Calu3 (cell line): Measurements from ENCODE around the gene CCDC71. TPM values are rescaled to one million over a fixed set of nuclear protein-coding genes. Genes with fewer than 3 reads are reported as not detected.

Experiments used
- BruUV-seq: library from RNA; stranded (reverse); fragments of 400-500 nt; replicated peaks from 2 replicates; lab custom pipeline; 2021; lab: Mats Ljungman, UMichigan
- CTCF ChIA-PET: fragments of 300-600 bp; sonication (Branson Sonifier 250); formaldehyde crosslinking; loops from one replicate; lab custom pipeline; 2022; ENCODE audit warnings: antibody characterized with exemption; lab: Charles Lee
- DNase-seq: peaks from one replicate; pipeline ENCODE4 v3.0.0; 2022
- H3K27ac Mint-ChIP-seq: one replicate; pipeline ENCODE4 v1.8.0; 2022; ENCODE audit warnings: mixed read lengths; ENCODE audit not compliant: unreplicated experiment
- H3K27me3 Mint-ChIP-seq: one replicate; pipeline ENCODE4 v1.8.0; 2022; ENCODE audit warnings: mixed read lengths; ENCODE audit not compliant: unreplicated experiment
- H3K36me3 Mint-ChIP-seq: one replicate; pipeline ENCODE4 v1.8.0; 2022; ENCODE audit warnings: mild to moderate bottlenecking, moderate library complexity, mixed read lengths; ENCODE audit not compliant: insufficient read depth, unreplicated experiment
- H3K4me1 Mint-ChIP-seq: one replicate; pipeline ENCODE4 v1.8.0; 2022; ENCODE audit warnings: mild to moderate bottlenecking, low read depth, mixed read lengths; ENCODE audit not compliant: unreplicated experiment
- H3K4me3 Mint-ChIP-seq: one replicate; pipeline ENCODE4 v1.8.0; 2022; ENCODE audit warnings: mild to moderate bottlenecking, low read depth, moderate library complexity, mixed read lengths; ENCODE audit not compliant: unreplicated experiment
- H3K9me3 Mint-ChIP-seq: one replicate; pipeline ENCODE4 v1.8.0; 2022; ENCODE audit warnings: low read depth, mixed read lengths; ENCODE audit not compliant: unreplicated experiment
- intact Hi-C: fragments of 100-400 bp; cut with micrococcal nuclease; formaldehyde crosslinking; loops from one replicate; pipeline ENCODE4 v1.10.0; 2022; ENCODE audit not compliant: unreplicated experiment
- total RNA-seq: library from RNA; stranded (reverse); gene quantifications from 2 replicates; pipeline ENCODE4 v1.2.3, GENCODE V29; 2022
- TF ChIP-seq, protein P1 (sequence below): fragments of 200-600 bp; IDR thresholded peaks from one replicate; pipeline ENCODE4 v1.8.0; 2022; ENCODE audit warnings: antibody characterized with exemption; ENCODE audit not compliant: unreplicated experiment

The CCDC71 gene
- total RNA-seq, 1 experiment from 2014 or later, result 20.2 TPM

DNA sequence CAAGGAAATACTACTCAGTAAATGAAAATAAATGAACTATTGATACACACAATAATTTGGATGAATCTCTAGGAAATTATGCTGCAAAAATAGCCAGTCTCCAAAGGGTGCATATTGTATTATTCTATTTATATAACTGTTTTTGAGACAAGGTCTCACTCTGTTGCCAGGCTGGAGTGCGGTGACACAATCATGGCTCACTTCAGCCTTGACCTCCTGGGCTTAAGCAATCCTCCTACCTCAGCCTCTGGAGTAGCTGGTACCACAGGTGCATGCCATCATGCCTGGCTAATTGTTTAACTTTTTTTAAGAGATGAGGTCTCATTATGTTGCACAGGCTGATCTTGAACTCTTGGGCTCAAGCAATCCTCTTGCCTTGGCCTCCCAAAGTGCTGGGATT is 17.7 kb upstream of the CCDC71 start:
- Mint-ChIP-seq H3K27ac (no peak overlapping the region), H3K4me3 (no peak overlapping the region), H3K4me1 (no peaks in the 10 kb centered on the region), H3K27me3 (peaks cover 11% of the 10 kb centered on the region), H3K9me3 (no peaks in the 10 kb centered on the region), H3K36me3 (no peaks in the 10 kb centered on the region)
- CTCF ChIA-PET, result no interaction called here
- TF ChIP-seq, protein P1, sequence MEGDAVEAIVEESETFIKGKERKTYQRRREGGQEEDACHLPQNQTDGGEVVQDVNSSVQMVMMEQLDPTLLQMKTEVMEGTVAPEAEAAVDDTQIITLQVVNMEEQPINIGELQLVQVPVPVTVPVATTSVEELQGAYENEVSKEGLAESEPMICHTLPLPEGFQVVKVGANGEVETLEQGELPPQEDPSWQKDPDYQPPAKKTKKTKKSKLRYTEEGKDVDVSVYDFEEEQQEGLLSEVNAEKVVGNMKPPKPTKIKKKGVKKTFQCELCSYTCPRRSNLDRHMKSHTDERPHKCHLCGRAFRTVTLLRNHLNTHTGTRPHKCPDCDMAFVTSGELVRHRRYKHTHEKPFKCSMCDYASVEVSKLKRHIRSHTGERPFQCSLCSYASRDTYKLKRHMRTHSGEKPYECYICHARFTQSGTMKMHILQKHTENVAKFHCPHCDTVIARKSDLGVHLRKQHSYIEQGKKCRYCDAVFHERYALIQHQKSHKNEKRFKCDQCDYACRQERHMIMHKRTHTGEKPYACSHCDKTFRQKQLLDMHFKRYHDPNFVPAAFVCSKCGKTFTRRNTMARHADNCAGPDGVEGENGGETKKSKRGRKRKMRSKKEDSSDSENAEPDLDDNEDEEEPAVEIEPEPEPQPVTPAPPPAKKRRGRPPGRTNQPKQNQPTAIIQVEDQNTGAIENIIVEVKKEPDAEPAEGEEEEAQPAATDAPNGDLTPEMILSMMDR, result no peak
- DNase-seq, result no peak
- BruUV-seq, result no TSS peak
- intact Hi-C loops, result no loop called here

DNA sequence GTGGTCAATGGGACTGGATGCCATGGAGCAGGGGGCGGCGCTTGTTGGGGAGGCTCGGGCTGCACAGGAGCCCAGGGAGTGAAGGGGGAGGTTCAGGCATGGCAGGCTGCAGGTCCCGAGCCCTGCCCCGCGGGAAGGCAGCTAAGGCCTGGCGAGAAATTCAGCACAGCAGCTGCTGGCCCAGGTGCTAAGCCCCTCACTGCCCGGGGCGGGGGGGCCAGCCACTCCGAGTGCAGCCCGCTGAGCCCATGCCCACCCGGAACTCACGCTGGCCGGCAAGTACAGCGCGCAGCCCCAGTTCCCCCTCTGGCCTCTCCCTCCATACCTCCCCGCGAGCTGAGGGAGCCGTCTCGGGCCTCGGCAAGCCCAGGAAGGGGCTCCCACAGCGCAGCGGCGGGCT is 16.6 kb upstream of the CCDC71 start:
- Mint-ChIP-seq H3K36me3 (no peaks in the 10 kb centered on the region), H3K27me3 (peaks cover 18% of the 10 kb centered on the region), H3K4me3 (no peak overlapping the region), H3K9me3 (no peaks in the 10 kb centered on the region), H3K4me1 (no peaks in the 10 kb centered on the region), H3K27ac (no peak overlapping the region)
- no peak for DNase-seq
- TF ChIP-seq, protein P1, result no peak
- no TSS peak for BruUV-seq
- intact Hi-C loops, result no loop called here
- CTCF ChIA-PET, result no interaction called here

DNA sequence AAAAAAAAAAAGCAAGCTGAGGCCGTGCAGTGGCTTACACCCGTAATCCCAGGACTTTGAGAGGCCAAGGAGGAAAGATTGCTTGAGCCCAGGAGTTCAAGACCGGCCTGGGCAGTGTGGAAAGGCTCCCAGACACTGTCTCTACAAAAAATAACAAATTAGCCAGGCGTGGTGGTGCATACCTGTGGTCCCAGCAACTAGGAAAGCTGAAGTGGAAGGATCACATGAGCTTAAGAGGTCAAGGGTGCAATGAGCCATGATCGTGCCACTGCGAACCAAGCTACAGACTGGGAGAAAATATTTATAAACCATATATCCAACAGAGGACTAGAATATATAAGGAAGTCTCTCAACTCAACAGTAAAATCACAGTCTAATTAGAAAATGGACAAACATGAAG is 15.2 kb upstream of the CCDC71 start:
- H3K9me3 Mint-ChIP-seq, result no peaks in the 10 kb centered on the region
- no peaks in the 10 kb centered on the region for H3K36me3 Mint-ChIP-seq
- CTCF ChIA-PET, result no interaction called here
- TF ChIP-seq, protein P1, result no peak
- intact Hi-C loops, result no loop called here
- no peak for DNase-seq
- no peaks in the 10 kb centered on the region for H3K4me1 Mint-ChIP-seq
- peaks cover 18% of the 10 kb centered on the region for H3K27me3 Mint-ChIP-seq
- no peak overlapping the region for H3K4me3 Mint-ChIP-seq
- H3K27ac Mint-ChIP-seq, result no peak overlapping the region
- no TSS peak for BruUV-seq

DNA sequence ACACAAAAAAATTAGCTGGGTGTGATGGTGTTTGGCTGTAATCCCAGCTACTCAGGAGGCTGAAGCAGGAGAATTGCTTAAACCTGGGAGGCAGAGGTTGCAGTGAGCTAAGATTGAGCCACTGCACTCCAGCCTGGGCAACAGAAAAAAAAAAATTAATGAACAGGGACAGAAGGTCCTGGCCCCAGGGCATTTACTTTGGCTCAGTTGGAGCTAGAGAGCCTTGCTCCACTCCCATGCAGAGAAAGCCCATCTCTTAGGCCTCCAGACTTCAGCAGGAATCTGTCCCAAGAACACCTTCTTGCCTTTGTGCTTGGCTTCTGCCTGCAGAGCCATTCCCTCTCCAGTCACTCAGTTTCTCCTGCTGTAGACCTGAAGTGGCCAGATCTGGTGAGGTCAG is 14.0 kb upstream of the CCDC71 start:
- H3K9me3 Mint-ChIP-seq, result no peaks in the 10 kb centered on the region
- TF ChIP-seq, protein P1, result no peak

More for the DNA sequence above, 14.0 kb upstream of the CCDC71 start:
- H3K4me3 Mint-ChIP-seq, result no peak overlapping the region
- H3K27ac Mint-ChIP-seq, result no peak overlapping the region
- peaks cover 18% of the 10 kb centered on the region for H3K27me3 Mint-ChIP-seq
- no TSS peak for BruUV-seq
- intact Hi-C loops, result no loop called here
- DNase-seq, result no peak
- no peaks in the 10 kb centered on the region for H3K4me1 Mint-ChIP-seq
- CTCF ChIA-PET, result interaction anchor here (0.6 to 0.7 kb wide), 2 partner anchors 53 to 98 kb away, joined by 3 to 4 read pairs; no protein-coding TSS in a partner anchor
- H3K36me3 Mint-ChIP-seq, result no peaks in the 10 kb centered on the region
